ENCODE measurements around the gene MTSS2.

The MTSS2 gene

GRCh38 chr16:70697594-70698170 lies 11.8 kb upstream of the MTSS2 start:
- no peak for DNase-seq

GRCh38 chr16:70696952-70697593 lies 11.2 kb upstream of the MTSS2 start:
- DNase-seq: no peak

GRCh38 chr16:70696355-70696754 lies 10.5 kb upstream of the MTSS2 start:
- no peak for DNase-seq

GRCh38 chr16:70695331-70696070 lies 9.6 kb upstream of the MTSS2 start:
- no peak for DNase-seq

- DNase-seq: no peak
Observed at GRCh38 chr16:70694868-70695218, 9.0 kb upstream of the MTSS2 start.

GRCh38 chr16:70694088-70694867 lies 8.4 kb upstream of the MTSS2 start:
- no peak for DNase-seq

- DNase-seq: no peak
Observed at GRCh38 chr16:70692873-70693671, 7.2 kb upstream of the MTSS2 start.

GRCh38 chr16:70692130-70692872 lies 6.4 kb upstream of the MTSS2 start:
- no peak for DNase-seq

GRCh38 chr16:70691223-70692129 lies 5.6 kb upstream of the MTSS2 start:
- no peak for DNase-seq

GRCh38 chr16:70689970-70690891 lies 4.4 kb upstream of the MTSS2 start:
- DNase-seq: no peak

GRCh38 chr16:70689035-70689969 lies 3.4 kb upstream of the MTSS2 start:
- no peak for DNase-seq

GRCh38 chr16:70688246-70688742 lies 2.4 kb upstream of the MTSS2 start:
- no peak for DNase-seq

GRCh38 chr16:70687671-70688245 lies 1.9 kb upstream of the MTSS2 start:
- no peak for DNase-seq

- no peak for DNase-seq
Observed at GRCh38 chr16:70687102-70687511, 1.3 kb upstream of the MTSS2 start.

- DNase-seq: no peak
Observed at GRCh38 chr16:70686376-70687101, 686 bp upstream of the MTSS2 start.

GRCh38 chr16:70685061-70685937 lies 554 bp downstream of the MTSS2 start:
- no peak for DNase-seq
